Measurements from ENCODE around the gene ACBD3. TPM values are rescaled to one million over a fixed set of nuclear protein-coding genes. Genes with fewer than 3 reads are reported as not detected.

Gene ACBD3
- total RNA-seq, 1 donor = 14.8 TPM

Small RNAs within 50 kb of the gene (small RNA-seq; reads per million reads assigned to genes)
- not detected for gene AL512343.1

Other genes starting within 250 kb of the ACBD3 start
- gene LEFTY2, start 245.5 kb downstream of the ACBD3 start, total RNA-seq = 0.27 TPM
- gene SDE2, start 187.4 kb downstream of the ACBD3 start, total RNA-seq = 21.5 TPM
- 419 TPM for gene H3-3A, start 124.0 kb downstream of the ACBD3 start, total RNA-seq
- gene MIXL1, start 36.9 kb upstream of the ACBD3 start, total RNA-seq = 1.6 TPM
- gene LIN9, start 122.4 kb upstream of the ACBD3 start, total RNA-seq = 3.0 TPM
- 292 TPM for gene PARP1, start 221.4 kb upstream of the ACBD3 start, total RNA-seq

All from hematopoietic multipotent progenitor cell (in vitro differentiated cells).